Mucosa of gallbladder (tissue), 1 donor: ENCODE data around the gene LRFN4. TPM values are rescaled to one million over a fixed set of nuclear protein-coding genes. Genes with fewer than 3 reads are reported as not detected.
A peak's percentile ranks its signal among the peaks of the same experiment; 100 is the strongest.

Source experiments
- DNase-seq: peaks from one replicate; pipeline ENCODE4 v3.0.0-alpha.2; 2020; ENCODE audit warnings: low spot score
- total RNA-seq: library from RNA; stranded (reverse); gene quantifications from one replicate; pipeline ENCODE4 v1.2.1, GENCODE V29; 2021
- donor health status: DM: no; HTN: no; CAD: no.

The LRFN4 gene
- total RNA-seq, 1 donor from 2014 or later, result 7.3 TPM

GRCh38 chr11:66845143-66845875, 11.6 kb upstream of the LRFN4 start:
- no peak for DNase-seq

- no peak for DNase-seq
Observed at GRCh38 chr11:66845876-66846212, 11.0 kb upstream of the LRFN4 start.

GRCh38 chr11:66846671-66847091, 10.2 kb upstream of the LRFN4 start:
- DNase-seq, result no peak

GRCh38 chr11:66847461-66848232, 9.2 kb upstream of the LRFN4 start:
- DNase-seq, result no peak

- no peak for DNase-seq
Observed at GRCh38 chr11:66848671-66849500, 8.0 kb upstream of the LRFN4 start.

GRCh38 chr11:66849501-66850234, 7.2 kb upstream of the LRFN4 start:
- DNase-seq, result no peak

- DNase-seq, result no peak
Observed at GRCh38 chr11:66850235-66850587, 6.7 kb upstream of the LRFN4 start.

- DNase-seq, result no peak
Observed at GRCh38 chr11:66850588-66851238, 6.2 kb upstream of the LRFN4 start.

GRCh38 chr11:66851239-66851596, 5.6 kb upstream of the LRFN4 start:
- no peak for DNase-seq

GRCh38 chr11:66851698-66852465, 5.0 kb upstream of the LRFN4 start:
- DNase-seq, result no peak

GRCh38 chr11:66852466-66853241, 4.2 kb upstream of the LRFN4 start:
- no peak for DNase-seq

GRCh38 chr11:66853242-66854229, 3.3 kb upstream of the LRFN4 start:
- no peak for DNase-seq

- DNase-seq, result no peak
Observed at GRCh38 chr11:66854231-66854661, 2.6 kb upstream of the LRFN4 start.

GRCh38 chr11:66854729-66855211, 2.1 kb upstream of the LRFN4 start:
- no peak for DNase-seq

- peak; percentile 92 for DNase-seq
Observed at GRCh38 chr11:66855574-66856495, 1.0 kb upstream of the LRFN4 start.

- DNase-seq, result no peak
Observed at GRCh38 chr11:66857234-66857926, 516 bp downstream of the LRFN4 start.

- no peak for DNase-seq
Observed at GRCh38 chr11:66857927-66858185, 992 bp downstream of the LRFN4 start.
